Thymus (tissue), 11 donors: ENCODE measurements around the gene CRTC3. TPM values are rescaled to one million over a fixed set of nuclear protein-coding genes. Genes with fewer than 3 reads are reported as not detected.
"Not testable (repeated sequence)": the region's sequence is repeated elsewhere in the genome, so short reads cannot be mapped to it uniquely, and the experiment has no call there.

Experiments
- DNase-seq, 9 donors: peaks; one replicate each; pipeline ENCODE4 v3.0.0-alpha.2; 2013; ENCODE audit warnings: low spot score in 9 of 9, low read depth in 6 of 9, missing footprints in 1 of 9
- H3K27ac ChIP-seq, 2 donors: one replicate each; pipeline ENCODE4 v1.5.1; 2013; ENCODE audit warnings: control low read depth in 1 of 2, low read depth in 1 of 2, low read length in 1 of 2, mild to moderate bottlenecking in 1 of 2, moderate library complexity in 1 of 2
- H3K27me3 ChIP-seq, 2 donors: one replicate each; pipeline ENCODE4 v1.5.1; 2013; ENCODE audit warnings: low read length in 1 of 2; ENCODE audit not compliant: control insufficient read depth in 2 of 2, insufficient read depth in 1 of 2
- H3K36me3 ChIP-seq, 2 donors: one replicate each; pipeline ENCODE4 v1.5.1; 2013; ENCODE audit warnings: low read length in 1 of 2, mild to moderate bottlenecking in 1 of 2, moderate library complexity in 1 of 2; ENCODE audit not compliant: control insufficient read depth in 2 of 2, insufficient read depth in 2 of 2
- H3K4me1 ChIP-seq, 2 donors: one replicate each; pipeline ENCODE4 v1.5.1; 2013; ENCODE audit warnings: low read length in 2 of 2; ENCODE audit not compliant: control insufficient read depth in 2 of 2, insufficient read depth in 2 of 2
- H3K4me3 ChIP-seq, 2 donors: one replicate each; pipeline ENCODE4 v1.5.1; 2013; ENCODE audit warnings: low read length in 2 of 2, control low read depth in 1 of 2, mild to moderate bottlenecking in 1 of 2
- H3K9me3 ChIP-seq, 2 donors: one replicate each; pipeline ENCODE4 v1.5.1; 2013; ENCODE audit warnings: low read length in 1 of 2, mild to moderate bottlenecking in 1 of 2; ENCODE audit not compliant: control insufficient read depth in 2 of 2, insufficient read depth in 1 of 2
- WGBS: extraction: QIAGEN DNeasy Blood & Tissue Kit; methylation state at CpG from one replicate; pipeline ENCODE4 v1.1.7; 2013; 5-methylcytosine and 5-hydroxymethylcytosine counted together
- polyA plus RNA-seq: library from polyadenylated mRNA; stranded (reverse); fragments of 200-250 nt; gene quantifications from one replicate; pipeline ENCODE4 v1.2.3, GENCODE V29; 2013
- total RNA-seq: library from RNA; stranded (reverse); fragments of 120-200 nt; gene quantifications from one replicate; pipeline ENCODE4 v1.2.4, GENCODE V29; 2013
- donor health status: healthy.

The CRTC3 gene
- total and polyA plus RNA-seq, 2 donors: 5.8 to 17.9 TPM

- Histone ChIP-seq H3K4me1 (peaks cover 6 to 14% of the 10 kb centered on the region in 2 donors), H3K27ac (no peak overlapping the region), H3K36me3 (peaks cover 33 to 56% of the 10 kb centered on the region in 2 donors), H3K27me3 (no peaks in the 10 kb centered on the region), H3K4me3 (no peak overlapping the region), H3K9me3 (no peaks in the 10 kb centered on the region)
- 91% methylated on average over 7 of the region's 7 CpGs for WGBS
- no peak for DNase-seq
These were observed 95.3 kb downstream of the CRTC3 start for GRCh38 chr15:90625037-90625436.

- DNase-seq: no peak
- Histone ChIP-seq H3K4me3 (no peak overlapping the region), H3K9me3 (no peaks in the 10 kb centered on the region), H3K27me3 (no peaks in the 10 kb centered on the region), H3K27ac (no peak overlapping the region), H3K4me1 (no peaks in the 10 kb centered on the region), H3K36me3 (peaks cover 40 to 69% of the 10 kb centered on the region in 2 donors)
- WGBS: 98% methylated on average over 12 of the region's 12 CpGs
These were observed 99.5 kb downstream of the CRTC3 start for GRCh38 chr15:90629217-90629616.

- 98% methylated on average over 3 of the region's 3 CpGs for WGBS
- no peaks in the 10 kb centered on the region for H3K9me3 ChIP-seq
These were observed 103.6 kb downstream of the CRTC3 start for GRCh38 chr15:90633360-90633759.

GRCh38 chr15:90636993-90637392 lies 107.3 kb downstream of the CRTC3 start:
- not testable (repeated sequence) for H3K27me3 ChIP-seq, H3K27ac ChIP-seq, H3K9me3 ChIP-seq, DNase-seq, H3K4me3 ChIP-seq, H3K4me1 ChIP-seq
- 88% methylated on average over 2 of the region's 3 CpGs for WGBS
- peaks cover 40 to 47% of the 10 kb centered on the region in 2 donors for H3K36me3 ChIP-seq

More at GRCh38 chr15:90633360-90633759, 103.6 kb downstream of the CRTC3 start:
- peaks cover 0 to under 1% of the 10 kb centered on the region in 2 donors for H3K4me1 ChIP-seq
- no peak overlapping the region for H3K27ac ChIP-seq
- H3K36me3 ChIP-seq: peaks cover 41 to 51% of the 10 kb centered on the region in 2 donors
- no peak for DNase-seq
- H3K27me3 ChIP-seq: no peaks in the 10 kb centered on the region
- H3K4me3 ChIP-seq: no peak overlapping the region

GRCh38 chr15:90637693-90638092 lies 108.0 kb downstream of the CRTC3 start:
- Histone ChIP-seq H3K4me3 (no peak overlapping the region), H3K4me1 (peaks cover 0 to 4% of the 10 kb centered on the region in 2 donors), H3K27me3 (no peaks in the 10 kb centered on the region), H3K36me3 (peaks cover 47% of the 10 kb centered on the region in 2 donors), H3K27ac (no peak overlapping the region), H3K9me3 (no peaks in the 10 kb centered on the region)
- WGBS: 95% methylated on average over 6 of the region's 6 CpGs
- no peak for DNase-seq

- peaks cover 0 to 4% of the 10 kb centered on the region in 2 donors for H3K4me1 ChIP-seq
- peaks cover 48 to 52% of the 10 kb centered on the region in 2 donors for H3K36me3 ChIP-seq
- H3K27ac ChIP-seq: no peak overlapping the region
- 64% methylated on average over 12 of the region's 12 CpGs for WGBS
- DNase-seq: no peak
- no peaks in the 10 kb centered on the region for H3K9me3 ChIP-seq
- H3K4me3 ChIP-seq: no peak overlapping the region
- H3K27me3 ChIP-seq: no peaks in the 10 kb centered on the region
These were observed 108.5 kb downstream of the CRTC3 start for GRCh38 chr15:90638201-90638691.

DNA sequence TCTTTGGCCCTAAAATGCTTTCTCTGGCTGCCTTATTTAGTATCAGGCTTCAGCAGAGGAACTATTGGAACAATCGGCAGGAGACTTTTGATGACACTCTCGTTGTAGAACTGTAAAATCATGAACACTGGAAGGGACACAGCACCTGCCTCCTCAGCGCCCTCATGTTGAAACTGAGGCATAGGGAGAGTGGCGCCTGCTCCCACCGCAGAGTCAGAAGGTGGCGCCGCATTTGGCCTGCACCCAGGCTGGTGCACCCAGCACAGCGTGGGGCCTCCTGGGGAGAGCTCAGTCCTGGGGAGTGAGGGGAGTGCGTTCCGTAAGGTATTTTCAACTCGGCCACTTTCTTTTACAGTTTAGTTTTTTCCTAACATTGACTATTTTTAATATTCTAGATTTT lies 109.2 kb downstream of the CRTC3 start:
- Histone ChIP-seq H3K4me1 (peaks cover 0 to 4% of the 10 kb centered on the region in 2 donors), H3K27ac (no peak overlapping the region), H3K27me3 (no peaks in the 10 kb centered on the region), H3K9me3 (no peaks in the 10 kb centered on the region), H3K36me3 (peaks cover 49 to 55% of the 10 kb centered on the region in 2 donors), H3K4me3 (no peak overlapping the region)
- no peak for DNase-seq
- 98% methylated on average over 11 of the region's 11 CpGs for WGBS

GRCh38 chr15:90640862-90641261 lies 111.1 kb downstream of the CRTC3 start:
- H3K27me3 ChIP-seq: no peaks in the 10 kb centered on the region
- DNase-seq: no peak
- H3K27ac ChIP-seq: no peak overlapping the region
- WGBS: 98% methylated on average over 8 of the region's 8 CpGs
- H3K9me3 ChIP-seq: no peaks in the 10 kb centered on the region
- peaks cover 42 to 45% of the 10 kb centered on the region in 2 donors for H3K36me3 ChIP-seq
- H3K4me1 ChIP-seq: peaks cover 0 to 4% of the 10 kb centered on the region in 2 donors
- H3K4me3 ChIP-seq: no peak overlapping the region

DNA sequence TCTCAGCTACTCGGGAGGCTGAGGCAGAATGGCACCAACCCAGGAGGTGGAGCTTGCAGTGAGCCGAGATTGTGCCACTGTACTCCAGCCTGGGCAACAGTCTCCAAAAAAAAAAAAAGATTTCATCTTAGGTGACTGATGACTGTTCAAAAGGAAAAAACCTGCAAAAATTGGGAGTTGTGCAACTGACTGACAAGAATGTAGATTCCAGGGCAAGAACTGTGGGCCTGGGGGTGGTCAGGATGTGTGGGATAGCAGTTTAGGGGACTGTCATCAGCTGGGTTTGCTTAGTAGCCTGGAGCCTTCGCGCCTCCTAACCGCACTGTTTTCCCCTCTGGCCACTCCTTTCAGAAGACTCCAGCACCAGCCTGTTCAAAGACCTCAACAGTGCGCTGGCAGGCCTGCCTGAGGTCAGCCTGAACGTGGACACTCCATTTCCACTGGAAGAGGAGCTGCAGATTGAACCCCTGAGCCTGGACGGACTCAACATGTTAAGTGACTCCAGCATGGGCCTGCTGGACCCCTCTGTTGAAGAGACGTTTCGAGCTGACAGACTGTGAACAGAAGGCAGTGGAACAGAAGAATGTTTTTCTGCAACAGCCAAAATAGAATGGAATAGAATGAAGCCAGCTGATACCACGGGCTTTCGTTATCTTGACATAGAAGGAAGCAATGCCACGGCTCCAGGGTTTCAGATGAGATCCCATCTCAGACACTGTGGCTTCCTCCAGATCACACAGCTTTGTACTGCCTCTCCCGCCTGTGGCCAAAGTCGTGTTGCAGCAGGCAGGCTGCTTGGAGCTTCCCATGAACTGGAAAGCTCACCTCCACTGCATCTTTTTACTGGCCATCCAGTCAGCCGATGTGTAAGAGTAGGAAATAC lies 112.1 kb downstream of the CRTC3 start:
- 96% methylated on average over 16 of the region's 16 CpGs for WGBS
- no peaks in the 10 kb centered on the region for H3K9me3 ChIP-seq
- DNase-seq: no peak
- peaks cover 42 to 45% of the 10 kb centered on the region in 2 donors for H3K36me3 ChIP-seq
- peaks cover 0 to 4% of the 10 kb centered on the region in 2 donors for H3K4me1 ChIP-seq
- H3K27me3 ChIP-seq: no peaks in the 10 kb centered on the region
- H3K4me3 ChIP-seq: no peak overlapping the region
- H3K27ac ChIP-seq: no peak overlapping the region
